ENCODE results near the gene PCED1A.
A peak's percentile ranks its signal among the peaks of the same experiment; 100 is the strongest.

PCED1A gene

GRCh38 chr20:2872459-2873009, 32.1 kb upstream of the PCED1A start:
- peak; percentile 74 to 81 for DNase-seq (ENCODE audit: low read depth in 1 of 2, low spot score in 1 of 2)
- peak overlapping the region; percentile 93 for H3K4me3 ChIP-seq (replicated peaks; ENCODE audit: insufficient read depth, low read length)
- H3K27me3 ChIP-seq (ENCODE audit: insufficient read depth, poor library complexity, severe bottlenecking) = no peaks in the 10 kb centered on the region
- H3K27ac ChIP-seq (replicated peaks) = peak overlapping the region; percentile 80
- TF ChIP-seq CTCF (IDR thresholded peaks at IDR 0.05; ENCODE audit: insufficient read depth, low read length) = peak; percentile 51
- TF ChIP-seq POLR2AphosphoS5 (IDR thresholded peaks at IDR 0.05; ENCODE audit: low read depth) = peak; percentile 15; the same call in 1 of the 2 replicates
- TF ChIP-seq REST (IDR thresholded peaks at IDR 0.05; ENCODE audit: insufficient replicate concordance, low read depth) = no peak
- TF ChIP-seq GABPA (IDR thresholded peaks at IDR 0.05; ENCODE audit: low read depth) = no peak
- TF ChIP-seq SPI1 (IDR thresholded peaks at IDR 0.05; ENCODE audit: borderline replicate concordance, low read depth) = no peak

GRCh38 chr20:2871661-2872458, 31.4 kb upstream of the PCED1A start:
- Histone ChIP-seq H3K27me3 (ENCODE audit: insufficient read depth, poor library complexity, severe bottlenecking) (no peaks in the 10 kb centered on the region), H3K27ac (replicated peaks) (peak overlapping the region; percentile 80; the same call in 1 of the 2 replicates), H3K4me3 (replicated peaks; ENCODE audit: insufficient read depth, low read length) (peak overlapping the region; percentile 93)
- DNase-seq (ENCODE audit: low read depth in 1 of 2, low spot score in 1 of 2) = no peak
- no peak for TF ChIP-seq REST (IDR thresholded peaks at IDR 0.05; ENCODE audit: insufficient replicate concordance, low read depth)
- TF ChIP-seq CTCF (IDR thresholded peaks at IDR 0.05; ENCODE audit: insufficient read depth, low read length) = no peak
- no peak for TF ChIP-seq POLR2AphosphoS5 (IDR thresholded peaks at IDR 0.05; ENCODE audit: low read depth)
- TF ChIP-seq SPI1 (IDR thresholded peaks at IDR 0.05; ENCODE audit: borderline replicate concordance, low read depth) = no peak
- TF ChIP-seq GABPA (IDR thresholded peaks at IDR 0.05; ENCODE audit: low read depth) = no peak

- Histone ChIP-seq H3K27me3 (ENCODE audit: insufficient read depth, poor library complexity, severe bottlenecking) (no peaks in the 10 kb centered on the region), H3K4me3 (replicated peaks; ENCODE audit: insufficient read depth, low read length) (no peak overlapping the region), H3K27ac (replicated peaks) (no peak overlapping the region; the same call in 1 of the 2 replicates)
- DNase-seq (ENCODE audit: low read depth in 1 of 2, low spot score in 1 of 2) = no peak
- TF ChIP-seq CTCF (IDR thresholded peaks at IDR 0.05; ENCODE audit: insufficient read depth, low read length) = no peak
- TF ChIP-seq REST (IDR thresholded peaks at IDR 0.05; ENCODE audit: insufficient replicate concordance, low read depth) = no peak
- TF ChIP-seq POLR2AphosphoS5 (IDR thresholded peaks at IDR 0.05; ENCODE audit: low read depth) = no peak
- TF ChIP-seq SPI1 (IDR thresholded peaks at IDR 0.05; ENCODE audit: borderline replicate concordance, low read depth) = no peak
- TF ChIP-seq GABPA (IDR thresholded peaks at IDR 0.05; ENCODE audit: low read depth) = no peak
These were observed 30.6 kb upstream of the PCED1A start for GRCh38 chr20:2871111-2871465.
